ENCODE data around the gene TEDC2.
"Not testable (repeated sequence)": the region's sequence is repeated elsewhere in the genome, so short reads cannot be mapped to it uniquely, and the experiment has no call there.

TEDC2 gene

DNA sequence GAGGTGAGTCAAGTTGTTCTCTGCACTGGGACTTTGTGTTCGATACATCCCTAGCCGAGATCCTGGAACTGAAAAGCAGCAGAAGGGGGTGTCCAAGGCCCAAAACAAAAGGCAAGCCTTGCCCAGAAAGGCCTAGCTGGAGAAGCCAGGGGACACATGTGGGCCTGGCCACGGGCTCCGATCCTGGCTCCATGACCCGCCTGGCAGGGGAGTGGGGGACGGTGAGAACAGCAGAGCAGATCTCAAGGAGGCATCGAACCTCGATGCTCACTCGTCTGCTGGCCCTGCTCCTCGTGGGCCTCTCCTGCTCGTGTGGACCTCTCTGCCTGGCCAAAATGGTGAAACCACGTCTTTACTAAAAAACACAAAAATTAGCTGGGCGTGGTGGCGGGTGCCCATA, 21.8 kb upstream of the TEDC2 start:
- DNase-seq = no peak

DNA sequence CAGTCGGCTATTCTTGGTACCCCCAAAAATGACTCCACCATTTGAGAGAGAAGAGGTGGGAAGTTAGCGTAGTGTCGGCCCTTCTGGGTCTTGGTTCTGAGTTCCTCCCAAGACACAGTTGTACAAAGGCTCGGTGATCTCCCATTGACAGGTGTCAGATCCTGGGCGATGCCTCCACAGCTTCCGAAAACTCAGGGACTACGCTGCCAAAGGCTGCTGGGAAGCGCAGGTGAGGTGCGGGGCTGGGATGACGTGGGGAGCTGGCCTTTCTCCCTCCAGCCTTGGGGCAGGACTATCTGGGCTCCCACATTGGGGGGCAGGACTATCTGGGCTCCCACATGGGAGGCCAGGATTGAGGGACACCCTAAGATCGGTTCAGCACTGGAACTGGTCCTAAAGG, 20.3 kb upstream of the TEDC2 start:
- DNase-seq = no peak

DNA sequence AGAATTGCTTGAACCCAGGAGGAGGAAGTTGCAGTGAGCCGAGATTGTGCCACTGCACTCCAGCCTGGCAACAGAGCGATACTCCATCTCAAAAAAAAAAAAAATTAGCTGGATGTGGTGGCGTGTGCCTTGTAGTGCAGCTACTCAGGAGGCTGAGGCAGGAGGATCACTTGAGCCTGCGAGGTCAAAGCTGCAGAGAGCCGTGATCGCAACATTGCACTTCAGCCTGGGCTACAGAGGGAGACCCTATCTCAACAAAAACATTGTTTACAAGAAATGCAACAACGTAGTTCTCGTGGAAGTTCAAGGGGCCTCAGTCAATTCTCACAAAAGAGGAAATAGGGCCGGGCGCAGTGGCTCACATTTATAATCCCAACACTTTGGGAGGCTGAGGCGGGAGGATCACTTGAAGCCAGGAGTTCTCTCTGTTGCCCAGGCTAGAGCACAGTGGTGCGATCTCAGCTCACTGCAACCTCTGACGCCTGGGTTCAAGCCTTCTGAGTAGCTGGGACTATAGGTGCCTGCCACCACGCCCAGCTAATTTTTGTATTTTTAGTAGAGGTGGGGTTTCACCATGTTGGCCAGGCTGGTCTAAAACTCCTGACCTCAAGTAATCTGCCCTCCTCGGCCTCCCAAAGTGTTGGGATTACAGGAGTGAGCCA, 18.6 kb upstream of the TEDC2 start:
- not testable (repeated sequence) for DNase-seq

GRCh38 chr16:2443555-2443954, 16.4 kb upstream of the TEDC2 start:
- no peak for DNase-seq

GRCh38 chr16:2447920-2448583, 11.9 kb upstream of the TEDC2 start:
- DNase-seq = no peak

- DNase-seq = no peak
Observed at GRCh38 chr16:2449118-2449517, 10.8 kb upstream of the TEDC2 start.

- no peak for DNase-seq
Observed at GRCh38 chr16:2450535-2450934, 9.4 kb upstream of the TEDC2 start.

GRCh38 chr16:2450975-2451381, 8.9 kb upstream of the TEDC2 start:
- DNase-seq = no peak

DNA sequence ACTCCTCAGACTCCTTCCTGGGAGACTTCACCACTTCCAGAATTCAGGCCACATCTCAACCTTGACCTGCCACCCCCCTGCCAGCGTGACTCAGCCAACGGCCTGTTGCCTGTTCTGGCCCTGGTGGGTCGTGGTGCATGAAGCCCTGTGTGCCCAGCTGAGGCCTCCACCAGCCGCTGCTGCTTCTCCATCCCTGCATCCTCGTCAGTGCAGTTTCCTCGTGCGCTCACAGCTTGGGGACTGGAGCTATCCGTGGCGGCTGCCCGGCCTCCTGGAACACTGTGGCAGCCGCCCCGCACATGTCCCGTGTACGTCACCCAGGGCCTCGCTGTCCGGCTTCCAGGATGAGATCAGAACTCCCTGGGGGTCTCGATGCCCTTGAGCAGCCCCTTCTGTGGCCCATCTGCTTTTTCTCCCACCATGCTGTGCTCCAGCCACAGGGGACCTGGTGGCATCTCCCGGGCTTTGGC, 8.0 kb upstream of the TEDC2 start:
- DNase-seq = no peak

GRCh38 chr16:2452650-2453049, 7.3 kb upstream of the TEDC2 start:
- no peak for DNase-seq

- no peak for DNase-seq
Observed at GRCh38 chr16:2455081-2455845, 4.6 kb upstream of the TEDC2 start.

GRCh38 chr16:2456551-2457153, 3.3 kb upstream of the TEDC2 start:
- no peak for DNase-seq

DNA sequence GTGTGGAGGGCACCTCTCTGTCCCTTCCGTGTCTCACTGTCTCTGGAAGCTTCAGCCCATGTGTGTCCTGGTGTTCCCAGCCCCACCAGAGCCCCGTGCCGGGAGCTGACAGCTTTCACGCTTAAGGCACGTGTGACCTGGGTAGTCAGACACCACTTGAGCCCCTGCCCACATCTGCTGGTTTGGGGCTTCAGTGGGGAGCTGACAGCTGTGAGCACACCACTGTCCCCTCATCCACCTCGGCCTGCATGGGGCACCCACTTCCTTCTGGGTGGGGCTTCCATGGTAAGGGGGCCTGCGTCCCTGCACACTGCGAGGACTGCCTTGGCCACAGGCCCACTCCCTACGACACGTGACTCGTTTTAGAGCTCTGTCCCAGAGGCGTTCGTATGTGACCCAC, 2.6 kb upstream of the TEDC2 start:
- DNase-seq = no peak

- no peak for DNase-seq
Observed at GRCh38 chr16:2457946-2458345, 2.0 kb upstream of the TEDC2 start.

GRCh38 chr16:2458887-2459646, 842 bp upstream of the TEDC2 start:
- DNase-seq = no peak

GRCh38 chr16:2460391-2460713, 443 bp downstream of the TEDC2 start:
- DNase-seq = no peak

DNA sequence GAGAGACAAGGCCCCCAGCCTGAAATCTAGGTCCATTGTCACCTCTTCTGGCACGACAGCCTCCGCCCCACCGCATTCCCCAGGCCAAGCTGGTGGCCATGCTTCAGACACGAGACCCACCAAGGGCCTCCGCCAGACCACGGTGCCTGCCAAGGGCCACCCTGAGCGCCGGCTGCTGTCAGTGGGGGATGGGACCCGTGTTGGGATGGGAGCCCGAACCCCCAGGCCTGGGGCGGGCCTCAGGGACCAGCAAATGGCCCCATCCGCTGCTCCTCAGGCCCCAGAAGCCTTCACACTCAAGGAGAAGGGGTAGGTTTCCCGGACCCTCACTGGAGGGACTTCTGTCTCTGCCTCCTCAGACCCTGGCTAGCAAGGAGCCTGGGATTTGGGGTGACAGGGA, 1.0 kb downstream of the TEDC2 start:
- DNase-seq = no peak

DNA sequence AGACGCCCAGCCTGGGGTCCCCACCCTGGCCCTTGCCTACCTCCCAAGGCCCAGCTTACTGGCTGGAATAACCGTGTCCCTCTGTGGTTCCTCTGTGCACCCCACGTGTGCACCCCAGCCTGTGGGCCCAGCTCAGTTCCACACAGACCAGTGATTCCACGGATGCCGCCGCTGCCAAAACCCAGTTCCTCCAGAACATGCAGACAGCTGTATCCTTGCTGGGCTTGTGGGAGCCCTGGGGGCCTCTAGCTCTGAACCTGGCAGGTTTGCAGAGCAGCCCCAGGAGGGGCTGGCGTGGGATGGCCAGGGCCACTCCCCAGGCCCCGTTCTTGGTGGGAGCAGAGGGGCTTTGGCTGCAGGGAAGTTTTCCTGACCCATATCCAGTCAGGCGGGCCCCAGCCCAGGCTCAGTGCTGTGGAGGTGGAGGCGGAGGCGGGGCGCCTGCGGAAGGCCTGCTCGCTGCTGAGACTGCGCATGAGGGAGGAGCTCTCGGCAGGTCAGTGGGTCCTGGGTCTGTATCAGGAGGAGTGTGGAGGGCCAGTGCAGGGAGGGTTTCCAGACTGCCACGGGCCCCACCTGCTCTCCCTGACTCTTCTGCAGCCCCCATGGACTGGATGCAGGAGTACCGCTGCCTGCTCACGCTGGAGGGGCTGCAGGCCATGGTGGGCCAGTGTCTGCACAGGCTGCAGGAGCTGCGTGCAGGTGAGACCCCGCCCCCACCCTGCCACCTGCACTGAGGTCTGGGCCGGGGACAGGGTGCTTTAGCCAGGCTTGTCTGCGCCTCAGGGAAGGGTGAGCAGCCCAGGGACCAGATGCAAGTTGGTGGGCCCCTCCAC, 2.3 kb downstream of the TEDC2 start:
- no peak for DNase-seq

- no peak for DNase-seq
Observed at GRCh38 chr16:2464333-2464732, 4.4 kb downstream of the TEDC2 start.

DNA sequence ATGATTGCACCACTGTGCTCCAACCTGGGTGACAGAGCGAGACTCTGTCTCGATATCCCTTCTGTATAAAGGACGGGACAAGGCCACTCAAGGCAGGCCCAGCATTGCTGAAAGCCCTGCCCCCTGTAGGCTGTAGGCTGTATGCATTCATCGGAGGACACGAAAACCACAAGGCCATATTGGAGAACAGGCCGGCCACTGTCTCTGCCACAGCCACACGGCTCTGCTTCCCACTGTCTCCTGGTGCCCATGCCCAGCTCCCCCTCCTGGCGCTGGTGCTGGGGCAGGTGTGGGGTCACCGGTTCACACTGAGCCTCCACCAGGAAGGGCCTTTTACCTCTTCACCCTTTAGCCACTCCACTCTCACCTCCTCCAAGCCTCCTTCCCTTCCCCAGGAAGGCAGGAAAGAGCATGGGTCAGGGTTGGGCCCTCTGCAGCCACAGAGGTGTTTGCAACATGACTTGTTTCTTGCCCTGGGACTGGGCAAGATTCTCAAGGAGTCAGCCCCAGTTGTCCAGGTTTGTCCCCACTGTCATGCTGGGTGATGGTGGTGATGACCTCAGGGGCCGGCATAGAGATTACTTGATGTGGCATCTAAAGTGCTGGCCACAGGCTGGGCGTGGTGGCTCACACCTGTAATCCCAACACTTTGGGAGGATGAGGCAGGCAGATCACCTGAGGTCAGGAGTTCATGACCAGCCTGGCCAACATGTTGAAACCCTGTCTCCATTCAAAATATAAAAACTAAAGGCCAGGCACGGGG, 5.9 kb downstream of the TEDC2 start:
- DNase-seq = no peak

All from activated T-cell treated with anti-CD3 and anti-CD28 coated beads for 4 hours (primary cell).